GM21423 (cell line): ENCODE measurements around the gene PCDHB10.
"Not testable (repeated sequence)": the region's sequence is repeated elsewhere in the genome, so short reads cannot be mapped to it uniquely, and the experiment has no call there.

ENCODE experiments used
- ATAC-seq: cut with Tn5 transposase; IDR thresholded peaks from one replicate; pipeline ENCODE4 v1.9.1; 2021; ENCODE audit warnings: mild to moderate bottlenecking, moderate library complexity; ENCODE audit not compliant: unreplicated experiment

The PCDHB10 gene

GRCh38 chr5:141186897-141187512 lies 5.1 kb upstream of the PCDHB10 start, which contains the start of gene PCDHB9:
Gene PCDHB9, plus strand, starts transcription at chr5:141187161. Its CDS starts 158 bp downstream, at chr5:141187319.
- no peak for ATAC-seq

GRCh38 chr5:141188682-141189081 lies 3.5 kb upstream of the PCDHB10 start:
- not testable (repeated sequence) for ATAC-seq

DNA sequence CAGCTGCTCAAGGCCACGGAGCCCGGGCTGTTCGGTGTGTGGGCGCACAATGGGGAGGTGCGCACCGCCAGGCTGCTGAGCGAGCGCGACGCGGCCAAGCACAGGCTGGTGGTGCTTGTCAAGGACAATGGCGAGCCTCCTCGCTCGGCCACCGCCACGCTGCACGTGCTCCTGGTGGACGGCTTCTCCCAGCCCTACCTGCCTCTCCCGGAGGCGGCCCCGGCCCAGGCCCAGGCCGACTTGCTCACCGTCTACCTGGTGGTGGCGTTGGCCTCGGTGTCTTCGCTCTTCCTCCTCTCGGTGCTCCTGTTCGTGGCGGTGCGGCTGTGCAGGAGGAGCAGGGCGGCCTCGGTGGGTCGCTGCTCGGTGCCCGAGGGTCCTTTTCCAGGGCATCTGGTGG lies 3.0 kb upstream of the PCDHB10 start:
- not testable (repeated sequence) for ATAC-seq

DNA sequence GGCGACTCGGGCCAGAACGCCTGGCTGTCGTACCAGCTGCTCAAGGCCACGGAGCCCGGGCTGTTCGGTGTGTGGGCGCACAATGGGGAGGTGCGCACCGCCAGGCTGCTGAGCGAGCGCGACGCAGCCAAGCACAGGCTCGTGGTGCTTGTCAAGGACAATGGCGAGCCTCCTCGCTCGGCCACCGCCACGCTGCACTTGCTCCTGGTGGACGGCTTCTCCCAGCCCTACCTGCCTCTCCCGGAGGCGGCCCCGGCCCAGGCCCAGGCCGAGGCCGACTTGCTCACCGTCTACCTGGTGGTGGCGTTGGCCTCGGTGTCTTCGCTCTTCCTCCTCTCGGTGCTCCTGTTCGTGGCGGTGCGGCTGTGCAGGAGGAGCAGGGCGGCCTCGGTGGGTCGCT lies 2.2 kb downstream of the PCDHB10 start:
- not testable (repeated sequence) for ATAC-seq

GRCh38 chr5:141196363-141196762 lies 4.2 kb downstream of the PCDHB10 start:
- ATAC-seq: no peak

- ATAC-seq: no peak
Observed at GRCh38 chr5:141199359-141200235, 7.4 kb downstream of the PCDHB10 start, which contains the start of gene PCDHB11. Gene PCDHB11, plus strand, starts transcription at chr5:141199627. Its CDS starts 148 bp downstream, at chr5:141199775.

DNA sequence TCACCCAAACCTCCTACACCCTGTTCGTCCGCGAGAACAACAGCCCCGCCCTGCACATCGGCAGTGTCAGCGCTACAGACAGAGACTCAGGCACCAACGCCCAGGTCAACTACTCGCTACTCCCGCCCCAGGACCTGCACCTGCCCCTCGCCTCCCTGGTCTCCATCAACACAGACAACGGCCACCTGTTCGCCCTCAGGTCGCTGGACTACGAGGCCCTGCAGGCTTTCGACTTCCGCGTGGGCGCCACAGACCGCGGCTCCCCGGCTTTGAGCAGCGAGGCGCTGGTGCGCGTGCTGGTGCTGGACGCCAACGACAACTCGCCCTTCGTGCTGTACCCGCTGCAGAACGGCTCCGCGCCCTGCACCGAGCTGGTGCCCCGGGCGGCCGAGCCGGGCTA lies 9.0 kb downstream of the PCDHB10 start:
- ATAC-seq: not testable (repeated sequence)

- ATAC-seq: not testable (repeated sequence)
Observed at GRCh38 chr5:141201646-141202045, 9.5 kb downstream of the PCDHB10 start.

- ATAC-seq: no peak
Observed at GRCh38 chr5:141208478-141208877, 16.3 kb downstream of the PCDHB10 start, which contains the start of gene PCDHB12. Gene PCDHB12, plus strand, starts transcription at chr5:141208719. Its CDS starts 189 bp downstream, at chr5:141208908.

GRCh38 chr5:141210281-141210680 lies 18.1 kb downstream of the PCDHB10 start:
- not testable (repeated sequence) for ATAC-seq

DNA sequence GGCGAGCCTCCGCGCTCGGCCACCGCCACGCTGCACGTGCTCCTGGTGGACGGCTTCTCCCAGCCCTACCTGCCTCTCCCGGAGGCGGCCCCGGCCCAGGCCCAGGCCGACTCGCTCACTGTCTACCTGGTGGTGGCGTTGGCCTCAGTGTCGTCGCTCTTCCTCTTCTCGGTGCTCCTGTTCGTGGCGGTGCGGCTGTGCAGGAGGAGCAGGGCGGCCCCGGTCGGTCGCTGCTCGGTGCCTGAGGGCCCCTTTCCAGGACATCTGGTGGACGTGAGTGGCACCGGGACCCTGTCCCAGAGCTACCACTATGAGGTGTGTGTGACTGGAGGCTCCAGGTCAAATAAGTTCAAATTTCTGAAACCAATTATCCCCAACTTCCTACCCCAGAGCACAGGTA lies 18.7 kb downstream of the PCDHB10 start:
- not testable (repeated sequence) for ATAC-seq

- ATAC-seq: not testable (repeated sequence)
Observed at GRCh38 chr5:141213656-141214339, 21.6 kb downstream of the PCDHB10 start, which contains the start of gene PCDHB13. Gene PCDHB13, plus strand, starts transcription at chr5:141213919. Its CDS starts 205 bp downstream, at chr5:141214124.

DNA sequence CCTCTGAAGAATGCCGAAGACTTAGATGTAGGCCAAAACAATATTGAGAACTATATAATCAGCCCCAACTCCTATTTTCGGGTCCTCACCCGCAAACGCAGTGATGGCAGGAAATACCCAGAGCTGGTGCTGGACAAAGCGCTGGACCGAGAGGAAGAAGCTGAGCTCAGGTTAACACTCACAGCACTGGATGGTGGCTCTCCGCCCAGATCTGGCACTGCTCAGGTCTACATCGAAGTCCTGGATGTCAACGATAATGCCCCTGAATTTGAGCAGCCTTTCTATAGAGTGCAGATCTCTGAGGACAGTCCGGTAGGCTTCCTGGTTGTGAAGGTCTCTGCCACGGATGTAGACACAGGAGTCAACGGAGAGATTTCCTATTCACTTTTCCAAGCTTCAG lies 22.4 kb downstream of the PCDHB10 start:
- ATAC-seq: not testable (repeated sequence)

- ATAC-seq: not testable (repeated sequence)
Observed at GRCh38 chr5:141215504-141215903, 23.4 kb downstream of the PCDHB10 start.

DNA sequence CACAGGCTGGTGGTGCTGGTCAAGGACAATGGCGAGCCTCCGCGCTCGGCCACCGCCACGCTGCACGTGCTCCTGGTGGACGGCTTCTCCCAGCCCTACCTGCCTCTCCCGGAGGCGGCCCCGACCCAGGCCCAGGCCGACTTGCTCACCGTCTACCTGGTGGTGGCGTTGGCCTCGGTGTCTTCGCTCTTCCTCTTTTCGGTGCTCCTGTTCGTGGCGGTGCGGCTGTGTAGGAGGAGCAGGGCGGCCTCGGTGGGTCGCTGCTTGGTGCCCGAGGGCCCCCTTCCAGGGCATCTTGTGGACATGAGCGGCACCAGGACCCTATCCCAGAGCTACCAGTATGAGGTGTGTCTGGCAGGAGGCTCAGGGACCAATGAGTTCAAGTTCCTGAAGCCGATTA lies 23.9 kb downstream of the PCDHB10 start:
- not testable (repeated sequence) for ATAC-seq

- ATAC-seq: no peak
Observed at GRCh38 chr5:141223112-141223783, 31.1 kb downstream of the PCDHB10 start, which contains the start of gene PCDHB14. Gene PCDHB14, plus strand, starts transcription at chr5:141223343. Its CDS starts 163 bp downstream, at chr5:141223506.

GRCh38 chr5:141224844-141225243 lies 32.7 kb downstream of the PCDHB10 start:
- not testable (repeated sequence) for ATAC-seq

GRCh38 chr5:141225421-141225820 lies 33.3 kb downstream of the PCDHB10 start:
- ATAC-seq: not testable (repeated sequence)

- ATAC-seq: no peak
Observed at GRCh38 chr5:141234109-141234667, 42.0 kb downstream of the PCDHB10 start.

- not testable (repeated sequence) for ATAC-seq
Observed at GRCh38 chr5:141235922-141236321, 43.8 kb downstream of the PCDHB10 start.
